Stimulated activated CD4-positive, alpha-beta T cell treated with anti-CD3 and anti-CD28 coated beads, Interleukin-1b, Interleukin-23, amount 100 ng/mL, for 1 hour (primary cell): ENCODE results near the gene LARGE2.

ENCODE experiments used
- DNase-seq, 2 donors: peaks; one replicate each; pipeline ENCODE4 v3.0.0-alpha.2; 2020; ENCODE audit warnings: low read depth in 2 of 2

Gene LARGE2

DNA sequence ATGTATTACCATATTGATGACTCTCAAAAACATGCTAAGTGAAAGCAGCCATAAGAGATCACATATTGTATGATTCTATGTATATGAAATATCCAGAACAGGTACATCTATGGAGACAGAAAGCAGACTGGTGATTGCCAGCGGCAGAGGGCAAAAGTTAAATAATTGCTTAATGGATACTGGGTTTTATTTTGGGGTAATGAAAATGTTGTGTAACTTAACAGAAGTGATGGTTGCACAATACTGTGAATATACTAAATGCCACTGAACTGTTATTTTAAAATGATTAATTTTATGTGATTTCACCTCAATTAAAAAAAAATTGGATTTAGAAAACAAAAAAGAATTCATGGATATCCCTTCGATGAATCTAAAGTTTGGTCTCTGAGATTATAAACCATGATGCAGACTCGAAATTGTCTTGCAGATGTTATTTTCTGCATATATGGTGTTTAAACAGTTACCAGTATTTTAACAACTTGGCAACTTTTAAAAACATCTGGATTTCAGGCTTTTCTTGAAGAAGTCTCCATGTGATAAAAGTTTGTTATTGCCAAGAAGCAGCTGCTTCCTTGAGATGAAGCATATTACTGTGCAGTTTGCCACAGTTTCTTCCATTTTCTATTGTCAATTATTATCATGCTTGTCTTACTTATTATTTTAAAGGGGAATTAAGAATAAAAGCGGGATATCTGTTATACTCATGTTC lies 38.1 kb downstream of the LARGE2 start:
- no peak for DNase-seq

DNA sequence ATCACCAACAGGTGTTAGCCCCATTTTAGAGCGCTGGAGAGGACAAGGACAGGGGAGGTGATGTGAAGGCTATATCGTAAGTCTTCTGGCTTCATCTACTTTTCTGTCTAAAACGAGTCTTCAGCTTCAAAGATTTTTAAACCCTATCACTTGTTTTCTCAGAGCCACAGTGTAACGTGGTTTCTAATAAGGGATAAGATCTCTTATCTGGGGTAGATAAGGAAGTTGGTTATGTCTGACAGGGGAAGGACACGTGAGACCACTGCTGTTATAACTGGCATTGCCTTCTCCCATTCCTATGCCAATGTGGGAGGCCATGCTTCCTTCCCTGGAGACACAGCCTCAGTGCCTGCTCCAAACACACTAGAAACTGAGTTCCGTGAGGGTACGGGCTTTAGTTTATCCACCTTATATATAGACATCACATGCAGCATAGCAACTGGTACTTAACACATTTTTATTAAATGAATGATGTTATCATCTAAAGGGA lies 39.3 kb downstream of the LARGE2 start:
- no peak for DNase-seq

DNA sequence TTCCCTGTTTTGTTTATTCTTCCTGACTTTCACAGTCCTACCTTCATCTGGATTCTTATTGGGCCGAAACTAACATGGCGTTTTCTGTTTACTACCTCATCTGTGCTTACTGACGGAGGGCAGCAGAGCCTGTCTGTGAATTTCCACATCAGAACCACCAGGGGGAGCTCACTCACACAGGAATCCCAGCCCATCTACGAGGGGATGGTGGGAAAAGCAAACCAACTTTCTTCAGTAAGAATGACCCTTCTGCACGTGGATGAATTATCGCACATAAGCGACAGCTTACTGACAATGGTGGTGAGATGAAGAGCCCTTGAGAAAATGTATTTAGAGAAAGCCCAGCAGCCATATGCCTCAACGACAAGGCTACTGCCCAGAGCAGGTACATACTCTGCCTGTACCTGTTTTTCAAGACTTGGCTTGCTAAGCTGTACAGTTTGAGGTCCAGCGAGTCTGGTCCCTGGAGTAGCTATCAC lies 42.5 kb downstream of the LARGE2 start:
- peak; percentile 12 to 24 for DNase-seq

DNA sequence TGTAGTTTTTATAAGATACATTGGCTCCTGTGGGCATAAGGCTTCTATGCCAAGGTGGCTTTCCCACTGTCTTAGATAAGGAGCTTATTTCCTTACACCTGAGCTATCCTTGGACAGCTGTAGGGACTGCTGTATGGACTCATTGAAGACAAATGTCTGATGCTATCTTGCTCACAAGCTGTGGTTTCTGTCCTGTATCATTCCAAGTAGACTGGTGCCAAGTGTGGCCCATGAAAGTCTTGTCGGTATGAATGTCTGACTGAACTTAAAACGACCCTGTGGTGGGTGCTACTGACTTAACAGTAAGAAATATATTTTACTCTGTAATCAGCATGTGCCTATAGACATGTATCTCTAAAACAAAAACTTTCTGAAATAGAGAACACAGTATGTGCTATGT lies 45.0 kb downstream of the LARGE2 start:
- no peak for DNase-seq

DNA sequence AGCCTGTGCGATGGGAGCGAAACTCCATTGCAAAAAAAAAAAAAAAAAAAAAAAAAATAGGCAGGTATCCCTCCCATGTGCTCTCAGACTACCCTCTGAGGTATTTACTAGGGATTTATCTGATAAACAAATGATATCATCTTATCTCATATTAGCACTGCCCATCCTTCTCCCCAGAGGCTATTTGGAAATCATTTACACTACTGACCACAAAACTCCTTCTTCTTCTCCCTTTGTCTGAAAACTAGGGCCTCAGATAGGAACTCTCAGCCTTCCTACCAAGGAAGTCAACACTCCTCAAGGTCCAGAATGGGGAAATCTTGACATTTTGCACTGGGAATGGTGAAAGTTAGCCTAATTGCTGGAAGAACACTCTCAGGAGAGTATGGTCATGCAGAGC lies 46.4 kb downstream of the LARGE2 start:
- DNase-seq, result no peak

DNA sequence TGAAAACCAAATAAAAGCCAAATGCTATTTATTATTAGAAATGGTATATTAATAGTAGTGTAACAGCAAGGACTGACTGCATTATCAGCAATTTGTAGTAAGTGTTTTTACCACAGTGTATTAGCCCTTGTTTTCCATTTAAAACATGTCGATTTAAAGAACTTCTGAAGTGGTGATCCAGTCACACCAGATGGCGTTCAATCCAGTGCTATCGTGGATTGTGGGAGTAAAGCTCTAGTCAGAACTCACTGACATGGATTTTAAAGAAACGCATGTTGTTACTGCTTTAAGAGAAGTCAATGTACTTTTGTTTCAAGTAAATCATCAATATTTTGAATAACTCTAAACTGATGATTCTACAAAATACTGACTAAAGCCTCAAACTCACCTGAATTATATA lies 51.1 kb downstream of the LARGE2 start:
- DNase-seq, result no peak

DNA sequence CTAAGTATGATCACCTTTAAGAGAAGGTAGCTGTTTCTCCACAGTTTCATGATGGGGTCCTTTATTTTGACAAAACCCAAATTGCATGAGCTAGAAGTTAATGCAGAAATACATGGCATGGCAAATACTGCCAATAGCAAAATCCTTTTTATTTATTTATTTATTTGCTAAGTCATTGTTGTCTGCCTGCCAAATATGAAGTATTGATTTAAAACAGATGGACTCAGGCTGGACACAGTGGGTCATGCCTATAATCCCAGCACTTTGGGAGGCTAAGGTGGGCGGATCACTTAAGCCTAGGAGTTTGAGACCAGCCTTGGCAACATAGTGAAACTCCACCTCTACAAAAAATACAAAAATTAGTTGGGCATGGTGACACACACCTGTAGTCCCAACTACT lies 52.4 kb downstream of the LARGE2 start:
- DNase-seq, result no peak
